Osteocyte (in vitro differentiated cells): ENCODE results near the gene FER1L5. TPM values are rescaled to one million over a fixed set of nuclear protein-coding genes. Genes with fewer than 3 reads are reported as not detected.

Experiments used
- DNase-seq: peaks from one replicate; pipeline ENCODE4 v3.0.0; 2021; ENCODE audit warnings: mixed read lengths; ENCODE audit not compliant: unreplicated experiment; ENCODE audit errors: extremely low spot score
- H3K27ac Mint-ChIP-seq: one replicate; pipeline ENCODE4 v1.8.0; 2021; ENCODE audit warnings: mild to moderate bottlenecking, mixed read lengths; ENCODE audit not compliant: unreplicated experiment
- H3K27me3 Mint-ChIP-seq: one replicate; pipeline ENCODE4 v1.8.0; 2021; ENCODE audit warnings: mixed read lengths; ENCODE audit not compliant: unreplicated experiment
- H3K36me3 Mint-ChIP-seq: one replicate; pipeline ENCODE4 v1.8.0; 2021; ENCODE audit warnings: mixed read lengths; ENCODE audit not compliant: unreplicated experiment
- H3K4me1 Mint-ChIP-seq: one replicate; pipeline ENCODE4 v1.8.0; 2021; ENCODE audit warnings: mixed read lengths; ENCODE audit not compliant: unreplicated experiment
- H3K4me3 Mint-ChIP-seq: one replicate; pipeline ENCODE4 v1.8.0; 2021; ENCODE audit warnings: mild to moderate bottlenecking, moderate library complexity, mixed read lengths; ENCODE audit not compliant: unreplicated experiment
- H3K9me3 Mint-ChIP-seq: one replicate; pipeline ENCODE4 v1.8.0; 2021; ENCODE audit warnings: mixed read lengths; ENCODE audit not compliant: unreplicated experiment
- CTCF ChIP-seq: fragments of 200-600 bp; sonication (generic); IDR thresholded peaks from 2 replicates; pipeline ENCODE4 v1.5.0; 2021; ENCODE audit warnings: antibody characterized with exemption, mild to moderate bottlenecking, moderate library complexity
- total RNA-seq: library from RNA; stranded (reverse); gene quantifications from 2 replicates; pipeline ENCODE4 v1.2.1, GENCODE V29; 2021

The FER1L5 gene
- total RNA-seq, 1 donor from 2014 or later, result 0.13 TPM

- Mint-ChIP-seq H3K4me3 (no peak overlapping the region), H3K4me1 (peaks cover 15% of the 10 kb centered on the region), H3K27me3 (peaks cover 6% of the 10 kb centered on the region), H3K36me3 (no peaks in the 10 kb centered on the region), H3K27ac (no peak overlapping the region), H3K9me3 (peaks cover 6% of the 10 kb centered on the region)
- no peak for DNase-seq
- no peak for TF ChIP-seq CTCF
Observed at GRCh38 chr2:96661324-96661723, 18.8 kb downstream of the FER1L5 start.

- DNase-seq, result no peak
- Mint-ChIP-seq H3K27me3 (peaks cover 6% of the 10 kb centered on the region), H3K4me1 (peaks cover 16% of the 10 kb centered on the region), H3K4me3 (no peak overlapping the region), H3K27ac (no peak overlapping the region), H3K36me3 (no peaks in the 10 kb centered on the region), H3K9me3 (peaks cover 6% of the 10 kb centered on the region)
- no peak for TF ChIP-seq CTCF
Observed at GRCh38 chr2:96662360-96662759, 19.8 kb downstream of the FER1L5 start.

- Mint-ChIP-seq H3K9me3 (peaks cover 6% of the 10 kb centered on the region), H3K27me3 (peaks cover 2% of the 10 kb centered on the region), H3K36me3 (no peaks in the 10 kb centered on the region), H3K27ac (no peak overlapping the region), H3K4me1 (peaks cover 16% of the 10 kb centered on the region), H3K4me3 (no peak overlapping the region)
- DNase-seq, result no peak
- TF ChIP-seq CTCF, result no peak
Observed at GRCh38 chr2:96663177-96663576, 20.6 kb downstream of the FER1L5 start.

- peaks cover 16% of the 10 kb centered on the region for H3K4me1 Mint-ChIP-seq
- H3K4me3 Mint-ChIP-seq, result no peak overlapping the region
- peak overlapping the region; percentile 73 for H3K27ac Mint-ChIP-seq
- no peak for DNase-seq
- no peak for TF ChIP-seq CTCF
- H3K9me3 Mint-ChIP-seq, result peaks cover 6% of the 10 kb centered on the region
- H3K36me3 Mint-ChIP-seq, result no peaks in the 10 kb centered on the region
- H3K27me3 Mint-ChIP-seq, result no peaks in the 10 kb centered on the region
Observed at GRCh38 chr2:96663829-96664228, 21.3 kb downstream of the FER1L5 start.

- Mint-ChIP-seq H3K27ac (peak overlapping the region; percentile 99), H3K4me1 (peaks cover 16% of the 10 kb centered on the region), H3K4me3 (no peak overlapping the region), H3K27me3 (no peaks in the 10 kb centered on the region), H3K9me3 (peaks cover 6% of the 10 kb centered on the region), H3K36me3 (no peaks in the 10 kb centered on the region)
- no peak for TF ChIP-seq CTCF
- DNase-seq, result no peak
Observed at GRCh38 chr2:96664366-96664925, 21.9 kb downstream of the FER1L5 start.
